HG03521 (cell line): ENCODE results near the gene SERPINB2.
A peak's percentile ranks its signal among the peaks of the same experiment; 100 is the strongest.
"Not testable (repeated sequence)": the region's sequence is repeated elsewhere in the genome, so short reads cannot be mapped to it uniquely, and the experiment has no call there.

Experiments used
- ATAC-seq: cut with Tn5 transposase; IDR thresholded peaks from one replicate; pipeline ENCODE4 v1.9.1; 2021; ENCODE audit warnings: mild to moderate bottlenecking, moderate library complexity; ENCODE audit not compliant: unreplicated experiment

The SERPINB2 gene

DNA sequence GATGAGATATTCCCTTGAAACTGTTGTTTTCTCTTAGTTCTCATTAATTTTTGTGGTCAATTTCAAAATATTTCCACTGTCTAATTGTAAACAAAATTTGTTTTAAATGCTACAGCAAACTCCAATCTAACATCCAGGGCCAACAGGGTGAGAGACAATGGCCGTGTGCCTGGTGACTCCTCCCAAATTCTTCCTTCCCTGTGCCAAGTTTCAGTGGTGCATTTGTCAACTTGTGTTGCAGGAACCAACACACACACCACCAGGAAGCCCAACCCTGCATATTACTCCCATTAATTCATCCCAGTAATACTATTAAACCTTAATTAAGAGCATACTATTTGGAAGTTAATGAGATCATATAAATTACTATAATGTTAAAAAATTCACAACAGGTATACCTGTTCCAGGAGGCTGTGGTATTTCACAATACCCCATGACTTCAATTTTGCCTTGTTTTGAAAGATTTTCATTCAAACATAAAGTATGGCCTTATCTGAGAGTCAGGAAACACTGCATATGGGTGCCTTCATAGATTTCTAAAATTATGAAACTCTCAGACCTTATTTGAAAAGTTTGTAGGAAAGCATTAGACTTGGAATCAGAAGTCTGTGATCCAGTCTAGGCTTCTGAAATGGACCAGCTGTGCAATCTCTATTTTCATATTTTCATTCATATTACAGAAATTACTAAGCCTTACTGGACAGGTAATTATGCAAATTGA lies 1.1 kb downstream of the SERPINB2 start:
- ATAC-seq = no peak

DNA sequence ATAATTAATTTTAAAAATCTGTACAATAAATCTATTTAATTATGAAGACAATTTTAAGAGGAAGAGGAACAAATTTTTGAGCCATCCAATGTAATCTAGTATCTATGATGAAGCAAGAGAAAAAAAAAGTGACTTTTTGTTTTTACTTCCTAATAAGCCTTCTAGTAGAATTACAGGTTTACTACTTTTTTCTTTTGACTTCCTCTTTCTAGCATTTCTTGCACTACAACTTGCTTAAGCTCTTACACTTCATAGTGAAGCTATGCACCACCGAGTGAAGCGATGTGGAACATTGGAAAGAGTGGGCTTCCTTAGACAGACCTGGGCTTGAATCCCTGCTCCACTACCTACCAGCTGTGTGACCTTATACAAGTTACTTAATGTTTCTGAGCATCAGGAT lies 2.1 kb downstream of the SERPINB2 start:
- no peak for ATAC-seq

DNA sequence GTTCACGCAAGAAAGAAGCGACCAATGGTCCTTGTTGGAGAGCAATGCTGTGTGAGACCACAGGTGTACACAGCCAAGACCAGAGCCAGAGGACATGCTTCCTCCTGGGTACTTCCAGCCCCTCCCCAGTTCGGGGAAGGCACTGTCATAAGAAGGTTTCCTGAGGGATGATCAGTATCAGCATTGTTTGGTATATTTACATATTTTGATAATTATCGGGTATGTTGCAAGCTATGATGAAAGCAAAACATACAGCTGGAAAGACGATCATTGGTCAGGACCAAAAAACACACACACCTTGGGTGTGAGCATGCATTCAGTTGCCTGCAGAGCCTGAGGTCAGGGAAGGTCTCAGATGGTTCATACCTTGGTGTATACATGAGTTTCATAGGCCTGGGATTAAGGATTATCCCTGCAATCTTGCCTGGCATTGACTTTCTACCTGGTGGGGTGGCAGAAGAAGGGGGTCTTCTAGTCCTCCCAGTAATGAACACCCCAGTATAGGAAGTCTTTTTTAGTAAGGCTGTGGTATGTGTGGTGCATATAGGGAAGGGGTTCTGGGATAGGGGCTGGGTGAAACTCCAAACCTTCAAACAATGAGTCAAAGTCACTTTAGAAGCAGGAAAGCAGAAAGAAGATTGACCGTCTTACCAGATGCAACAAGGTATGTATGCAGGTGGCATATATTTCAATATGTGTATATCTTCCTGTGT lies 2.9 kb downstream of the SERPINB2 start:
- no peak for ATAC-seq

DNA sequence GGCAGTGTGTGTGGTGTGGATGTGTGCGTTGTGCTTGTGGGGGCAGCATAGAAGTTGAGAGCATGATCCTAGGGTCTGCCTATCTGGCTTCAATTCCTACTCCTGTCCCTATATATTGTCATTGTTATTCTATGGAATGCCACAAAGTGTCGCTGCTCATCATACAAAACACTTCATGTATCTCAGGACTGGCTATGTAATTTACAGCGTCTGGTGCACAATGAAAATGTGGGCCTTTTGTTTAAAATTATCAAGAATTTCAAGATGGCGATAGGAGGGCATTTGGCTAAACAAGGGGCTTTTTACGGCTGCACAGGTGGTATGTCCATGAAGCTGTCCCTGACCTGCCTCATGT lies 3.4 kb downstream of the SERPINB2 start:
- peak; percentile 70 for ATAC-seq

DNA sequence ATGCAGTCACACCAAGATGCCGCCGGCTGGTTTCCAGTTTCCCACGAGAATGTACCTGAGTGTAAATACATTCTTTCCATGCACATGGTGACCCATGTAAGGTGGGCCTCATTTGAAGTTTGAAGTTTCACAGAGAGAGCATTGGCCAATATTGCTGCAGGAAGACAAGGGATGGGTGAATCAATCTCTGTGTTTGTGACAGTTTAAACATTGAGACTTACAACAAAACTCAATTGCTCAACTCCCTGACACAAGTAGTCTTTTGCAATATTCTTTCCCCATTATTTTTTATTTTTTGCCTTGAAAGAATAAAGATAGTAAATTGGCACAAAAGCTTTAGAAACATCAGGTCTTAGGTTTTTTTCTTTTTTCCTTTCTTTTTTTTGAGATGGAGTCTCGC lies 5.1 kb downstream of the SERPINB2 start:
- ATAC-seq = no peak

DNA sequence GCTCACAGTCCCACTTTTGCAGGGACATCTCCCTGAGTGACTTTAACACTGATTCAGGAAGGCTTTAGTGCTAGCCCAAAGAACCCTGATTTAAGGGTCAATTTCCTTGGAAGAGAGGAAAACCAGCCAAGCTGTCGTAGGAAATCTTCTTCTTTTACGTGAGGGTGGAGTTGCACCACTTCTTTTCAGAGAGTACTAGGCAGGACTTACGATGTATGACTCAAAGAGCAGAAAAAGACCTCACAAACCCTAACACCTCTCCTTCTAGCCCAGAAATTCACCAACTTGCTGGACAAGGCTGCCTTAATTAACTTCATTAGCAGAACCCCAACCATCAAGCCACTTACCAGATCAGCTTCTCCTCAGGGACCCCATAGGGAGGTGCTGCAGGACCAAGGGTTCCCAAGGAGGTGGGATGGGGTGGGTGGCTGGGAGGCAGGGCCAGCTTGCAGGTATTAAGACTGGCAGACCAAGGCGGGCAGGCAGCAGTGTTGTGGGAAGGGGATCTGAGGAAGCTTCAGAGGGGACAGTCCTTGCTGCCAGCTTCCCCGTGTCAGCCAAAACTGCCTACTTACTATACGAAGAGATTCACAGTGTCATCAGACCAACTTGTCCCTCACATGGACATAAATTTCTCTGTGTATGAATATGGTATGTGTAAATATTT lies 6.7 kb downstream of the SERPINB2 start:
- no peak for ATAC-seq

DNA sequence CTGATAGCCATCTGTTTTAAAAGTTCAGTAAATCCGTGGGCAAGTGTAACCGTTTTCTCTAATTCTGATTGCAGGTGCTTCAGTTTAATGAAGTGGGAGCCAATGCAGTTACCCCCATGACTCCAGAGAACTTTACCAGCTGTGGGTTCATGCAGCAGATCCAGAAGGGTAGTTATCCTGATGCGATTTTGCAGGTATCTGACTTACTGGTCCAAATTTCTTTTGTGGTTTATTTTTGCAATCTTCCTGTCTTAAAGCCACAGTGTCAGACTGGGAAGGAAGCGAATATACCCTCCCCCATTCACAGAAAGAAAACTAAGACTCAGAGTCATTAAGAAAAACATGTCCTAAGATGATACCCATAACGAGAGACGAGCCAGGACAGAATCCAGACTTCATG lies 7.7 kb downstream of the SERPINB2 start:
- ATAC-seq = no peak

DNA sequence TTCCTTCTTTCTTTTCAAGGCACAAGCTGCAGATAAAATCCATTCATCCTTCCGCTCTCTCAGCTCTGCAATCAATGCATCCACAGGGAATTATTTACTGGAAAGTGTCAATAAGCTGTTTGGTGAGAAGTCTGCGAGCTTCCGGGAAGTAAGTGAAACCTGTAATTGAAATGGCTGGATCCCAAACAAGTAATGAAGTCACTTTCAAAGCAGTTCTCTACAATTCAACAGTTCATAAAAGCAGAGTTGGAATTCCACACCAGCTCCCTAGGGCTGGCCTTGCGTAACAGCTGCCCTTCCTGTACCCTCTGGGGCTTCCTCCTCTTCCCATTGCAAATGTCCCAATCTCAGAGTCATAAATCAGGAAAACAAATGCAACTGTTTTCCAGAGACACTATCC lies 9.6 kb downstream of the SERPINB2 start:
- ATAC-seq = no peak

DNA sequence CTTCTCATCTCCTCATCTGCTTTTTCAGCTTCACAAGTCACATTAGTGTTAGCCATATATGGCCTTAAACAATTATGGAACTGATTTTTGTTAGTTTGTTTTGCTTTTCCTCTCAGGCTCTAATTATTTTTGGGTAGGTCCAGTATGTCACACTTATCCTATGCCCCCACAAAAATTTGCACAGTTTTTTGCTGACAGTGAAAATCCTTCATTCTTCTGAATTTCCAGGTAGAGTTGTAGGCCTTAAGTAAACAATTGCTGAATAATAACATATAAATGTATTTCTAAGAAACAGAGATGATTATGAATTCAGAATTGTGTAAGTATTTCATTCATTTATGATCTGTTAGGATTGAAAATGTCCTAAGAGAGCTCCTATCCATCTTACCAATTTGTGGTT lies 11.7 kb downstream of the SERPINB2 start:
- ATAC-seq = no peak

DNA sequence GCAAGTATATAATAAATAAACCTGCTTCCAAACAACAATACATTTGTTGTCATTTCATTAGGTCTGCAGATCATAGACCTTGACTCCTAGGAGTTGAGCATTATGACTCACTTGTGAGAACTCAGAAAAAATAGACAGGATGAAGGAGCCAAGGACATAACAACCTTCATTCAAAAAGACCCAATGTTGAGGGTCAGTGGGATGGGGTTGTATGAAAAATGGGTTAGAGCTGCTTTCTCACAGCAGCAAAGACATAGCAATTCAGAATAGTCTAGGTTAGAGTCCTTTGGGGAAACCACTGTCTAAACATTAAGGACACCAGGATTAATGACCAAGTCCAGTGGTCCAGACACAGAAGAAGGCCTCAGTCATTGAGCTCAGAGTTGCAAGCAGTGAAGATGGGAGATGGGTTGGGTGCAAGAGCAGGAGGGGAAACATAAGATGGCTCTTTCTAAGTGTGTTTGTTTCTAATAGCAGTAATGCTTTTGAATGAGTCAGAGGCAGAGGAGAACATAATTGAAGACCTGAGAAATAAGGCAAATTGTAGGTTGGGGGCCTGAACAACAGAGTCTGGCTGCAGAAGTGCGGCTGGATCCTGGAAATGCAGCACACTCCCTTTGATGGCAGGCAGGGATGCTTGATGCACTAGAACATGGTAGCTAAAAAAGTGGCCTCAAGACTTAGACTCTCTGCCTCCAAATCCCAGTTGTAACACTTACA lies 16.5 kb downstream of the SERPINB2 start:
- ATAC-seq = no peak

DNA sequence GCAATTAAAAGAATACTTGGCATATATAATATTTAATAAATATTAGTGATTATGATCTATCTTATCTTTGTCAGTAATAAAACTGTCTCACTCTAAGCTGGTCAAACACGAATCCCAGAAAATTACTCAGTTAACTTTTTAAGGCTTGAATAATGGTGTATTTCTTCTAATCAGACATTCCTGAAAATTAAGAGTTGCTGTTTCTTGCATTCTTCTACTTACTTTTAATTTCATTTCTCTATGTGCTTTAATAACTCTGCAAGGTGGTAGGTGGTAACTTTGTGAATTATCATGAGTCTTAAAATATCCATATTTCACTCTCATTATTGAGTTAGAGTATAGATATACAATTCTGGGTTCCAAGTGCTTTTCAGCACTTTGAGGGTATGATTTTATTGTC lies 17.2 kb downstream of the SERPINB2 start:
- ATAC-seq = no peak

DNA sequence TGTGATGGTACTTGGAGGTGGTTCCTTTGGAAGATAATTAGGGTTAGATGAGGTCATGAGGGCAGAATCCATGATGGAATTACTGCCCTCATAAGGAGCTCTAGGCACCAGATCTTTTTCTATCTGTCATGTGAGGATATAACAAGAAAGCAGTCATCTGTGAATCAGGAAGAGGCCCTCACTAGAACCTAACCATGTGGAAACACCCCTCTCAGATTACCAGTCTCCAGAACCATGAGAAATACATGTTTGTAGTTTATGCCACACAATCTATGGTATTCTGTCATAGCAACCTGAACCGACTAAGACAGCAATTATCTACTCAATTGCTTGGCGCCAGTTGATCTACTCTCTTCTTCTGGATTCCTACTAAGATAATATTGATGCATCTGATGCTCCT lies 17.9 kb downstream of the SERPINB2 start:
- no peak for ATAC-seq

DNA sequence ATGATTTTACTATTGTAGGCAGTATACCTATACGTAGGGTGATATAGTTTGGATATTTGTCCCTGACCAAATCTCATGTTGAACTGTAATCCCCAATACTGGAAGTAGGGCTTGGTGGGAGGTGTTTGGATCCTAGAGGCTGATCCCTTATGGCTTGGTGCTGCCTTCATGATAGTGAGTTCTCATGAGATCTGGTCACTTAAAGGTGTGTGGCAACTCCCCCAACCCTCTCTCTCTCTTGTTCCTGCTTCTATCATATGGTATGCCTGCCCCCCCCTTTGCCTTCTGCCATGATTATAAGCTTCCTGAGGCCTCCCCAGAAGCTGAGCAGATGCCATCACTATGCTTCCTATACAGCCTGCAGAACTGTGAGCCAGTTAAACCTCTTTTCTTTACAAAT lies 18.6 kb downstream of the SERPINB2 start:
- no peak for ATAC-seq

DNA sequence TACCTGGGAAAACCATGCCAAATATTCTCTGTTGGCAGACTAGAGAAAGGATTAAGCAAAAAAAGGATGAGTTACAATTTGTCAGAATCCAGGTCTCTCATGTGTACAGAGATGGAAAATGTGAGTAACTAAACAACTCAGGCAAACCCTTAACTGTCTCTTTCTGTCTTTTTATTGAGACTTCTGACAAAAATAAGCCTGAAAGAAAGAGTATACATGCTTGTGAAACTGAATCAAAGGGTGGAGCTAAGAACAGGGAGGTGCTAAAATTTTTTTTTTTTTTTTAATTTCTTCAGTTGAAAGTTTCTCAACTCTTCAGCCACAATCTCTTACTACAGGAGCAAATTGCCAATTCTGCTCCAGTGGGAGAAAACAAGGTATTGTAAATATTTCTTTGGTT lies 20.2 kb downstream of the SERPINB2 start, which contains the start of gene SERPINB10:
SERPINB10 (plus strand) TSS at position 295 of the 400 bp plus-strand sequence. CDS start 7,553 bp downstream, outside the sequence.
- ATAC-seq = peak; percentile 54

DNA sequence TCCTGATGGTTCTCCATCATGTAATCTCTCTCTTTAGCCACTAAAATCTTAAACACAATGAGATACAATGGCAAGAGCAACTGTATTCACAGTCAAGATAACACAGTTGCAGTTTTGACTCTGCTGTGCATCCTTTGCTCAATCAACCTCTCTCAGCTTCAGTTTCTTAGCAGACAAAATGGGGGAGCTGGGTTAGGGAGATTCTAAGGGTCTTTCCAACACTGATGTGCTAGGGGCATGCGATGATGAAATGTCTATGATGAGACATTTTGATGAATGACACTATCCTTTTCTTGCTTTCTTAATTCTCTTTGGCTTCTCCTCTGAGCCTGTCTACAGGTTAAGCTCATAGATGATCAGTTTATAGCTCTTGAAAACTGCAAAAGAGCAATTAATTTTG lies 21.4 kb downstream of the SERPINB2 start:
- ATAC-seq = no peak

DNA sequence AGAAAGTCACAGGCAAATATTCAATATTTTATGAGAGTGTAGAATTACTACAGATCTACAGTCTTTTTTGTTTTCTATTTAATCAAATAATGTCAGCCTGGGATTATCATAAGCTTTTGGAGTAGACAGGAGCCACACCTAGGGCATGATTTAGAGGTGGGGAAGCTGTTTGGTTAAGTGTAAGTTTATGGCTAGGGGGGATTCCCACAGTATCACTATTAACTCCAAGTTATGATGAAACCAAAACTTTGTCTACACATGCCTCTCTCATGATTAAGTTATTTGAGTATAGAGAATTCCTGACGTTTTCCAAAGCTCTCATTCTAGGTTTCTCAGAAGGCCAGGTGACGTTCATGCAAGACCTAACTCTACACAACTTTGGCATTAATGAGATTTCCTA lies 22.4 kb downstream of the SERPINB2 start:
- no peak for ATAC-seq

DNA sequence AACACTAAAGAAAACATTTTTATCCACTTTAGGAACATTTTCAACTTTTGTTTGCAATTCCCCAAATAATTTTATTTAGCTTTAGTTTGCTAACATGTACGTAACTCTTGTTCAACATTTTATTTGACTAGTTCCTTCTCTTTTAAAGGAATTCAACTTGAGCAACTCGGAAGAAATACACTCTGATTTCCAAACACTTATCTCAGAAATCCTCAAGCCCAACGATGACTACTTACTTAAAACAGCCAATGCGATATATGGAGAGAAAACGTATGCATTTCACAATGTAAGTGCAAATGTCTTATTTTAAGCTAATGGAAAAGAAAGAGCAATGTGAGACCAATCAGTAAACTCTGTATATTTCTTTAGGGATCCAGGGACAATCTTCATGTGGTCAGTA lies 30.3 kb downstream of the SERPINB2 start:
- ATAC-seq = no peak

DNA sequence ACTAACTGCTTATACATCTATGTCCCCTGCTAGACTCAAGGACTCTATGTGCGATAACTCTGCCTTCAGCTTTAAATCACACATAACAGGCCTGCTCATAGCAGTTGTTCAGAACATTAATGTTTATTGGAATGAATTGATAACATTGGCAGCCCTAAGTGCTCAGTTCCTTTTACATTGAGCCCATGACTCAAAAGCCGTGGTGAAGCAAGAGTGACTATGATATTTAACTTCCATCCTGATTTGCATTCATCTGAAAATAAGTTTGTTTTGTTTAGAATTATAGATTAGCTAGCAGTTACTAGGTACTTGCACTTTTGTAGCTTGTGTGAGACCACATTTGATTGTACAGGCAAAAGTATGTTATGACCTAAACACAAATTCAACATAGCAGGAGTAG lies 34.5 kb downstream of the SERPINB2 start:
- ATAC-seq = no peak

DNA sequence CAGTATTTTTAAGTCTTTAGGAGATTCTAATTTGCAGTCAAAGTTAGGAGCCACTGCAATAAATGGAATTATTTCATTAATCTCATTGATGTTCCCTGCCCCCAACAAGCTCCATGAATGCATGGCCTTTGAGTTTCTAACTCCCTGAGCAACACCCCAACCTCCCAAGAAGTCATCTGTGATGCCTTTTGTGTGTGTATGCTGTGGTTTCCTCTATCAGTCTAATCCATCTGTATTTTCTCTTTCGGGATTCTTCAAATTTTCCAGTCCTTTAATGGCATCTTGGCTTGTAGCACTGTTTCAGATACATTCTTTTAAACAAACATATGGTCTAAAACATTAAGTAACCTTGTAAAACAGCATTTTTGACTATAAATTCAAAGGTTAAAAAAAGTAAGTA lies 37.0 kb downstream of the SERPINB2 start:
- no peak for ATAC-seq

DNA sequence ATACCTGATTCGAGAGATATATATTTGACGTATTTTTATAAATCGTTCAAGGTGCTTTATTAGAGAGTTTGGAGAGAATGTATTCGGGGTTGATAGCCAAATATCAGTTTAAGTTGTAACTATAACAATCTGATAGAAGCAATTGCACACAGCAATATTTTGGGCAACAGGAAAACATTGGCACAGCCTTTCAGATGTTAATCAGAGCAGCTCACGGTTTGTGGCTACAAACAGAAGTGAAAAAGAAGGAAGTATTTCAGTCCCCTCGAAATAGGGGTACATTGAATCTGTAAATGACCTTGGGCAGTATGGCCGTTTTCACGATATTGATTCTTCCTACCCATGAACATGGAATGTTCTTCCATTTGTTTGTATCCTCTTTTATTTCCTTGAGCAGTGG lies 40.8 kb downstream of the SERPINB2 start:
- no peak for ATAC-seq

DNA sequence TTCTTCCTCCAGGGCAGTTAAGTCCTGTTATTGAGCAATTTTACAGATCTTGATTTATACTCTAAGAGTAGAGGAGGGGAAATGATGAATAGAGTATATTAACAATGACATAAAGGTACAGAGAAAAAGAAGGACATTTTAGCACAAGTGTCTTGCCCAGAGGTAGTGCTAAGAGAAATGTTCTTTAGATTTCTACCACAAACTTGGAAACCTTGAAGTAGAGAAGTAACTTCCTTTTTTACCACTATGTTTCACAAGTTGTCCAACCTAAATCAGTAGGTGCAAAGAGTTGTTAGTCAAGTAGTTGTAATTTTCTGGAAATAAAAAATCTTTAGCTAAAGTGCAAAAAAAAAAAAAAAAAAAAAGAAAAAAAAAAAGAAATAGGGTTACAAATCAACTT lies 41.9 kb downstream of the SERPINB2 start:
- ATAC-seq = not testable (repeated sequence)
